ENCODE data around the gene PPP4R2.

Gene PPP4R2

DNA sequence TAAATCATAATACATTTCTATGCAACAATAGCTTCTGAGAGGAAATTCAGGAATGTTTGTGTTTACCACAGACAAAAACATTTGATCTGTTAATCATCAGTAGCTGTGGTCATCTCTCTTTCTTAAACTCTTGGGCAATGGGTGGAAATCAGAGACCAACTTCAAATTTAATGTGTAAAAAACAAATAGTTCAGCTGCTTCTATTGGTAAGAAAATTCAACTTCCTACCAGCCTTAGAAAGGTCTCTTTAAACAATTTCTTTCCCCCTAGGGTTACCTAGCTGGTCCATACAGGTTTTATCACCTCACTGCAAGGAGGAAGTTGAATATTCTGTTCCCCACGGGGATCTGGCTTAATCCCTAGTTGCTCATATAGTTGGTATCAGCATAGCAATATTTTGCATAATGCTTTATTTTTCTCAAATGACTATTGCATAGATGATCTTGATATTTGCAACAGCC, 20.3 kb upstream of the PPP4R2 start:
- no peaks in the 10 kb centered on the region for H3K36me3 ChIP-seq (ENCODE audit: control insufficient read depth in 2 of 2, insufficient read depth in 2 of 2, low read length in 2 of 2)
- no peak overlapping the region for H3K4me3 ChIP-seq (ENCODE audit: low read length in 2 of 2)
- no peaks in the 10 kb centered on the region for H3K9me3 ChIP-seq (ENCODE audit: control insufficient read depth in 2 of 2, low read length in 2 of 2)
- no peak overlapping the region for H3K9ac ChIP-seq (ENCODE audit: low read length in 2 of 2)
- no peak overlapping the region for H3K27ac ChIP-seq (ENCODE audit: low read length)
- H3K27me3 ChIP-seq (ENCODE audit: control insufficient read depth in 1 of 2, insufficient read depth in 2 of 2, low read length in 2 of 2): no peaks in the 10 kb centered on the region
- no peaks in the 10 kb centered on the region for H3K4me1 ChIP-seq (ENCODE audit: control insufficient read depth, insufficient read depth, low read length)

DNA sequence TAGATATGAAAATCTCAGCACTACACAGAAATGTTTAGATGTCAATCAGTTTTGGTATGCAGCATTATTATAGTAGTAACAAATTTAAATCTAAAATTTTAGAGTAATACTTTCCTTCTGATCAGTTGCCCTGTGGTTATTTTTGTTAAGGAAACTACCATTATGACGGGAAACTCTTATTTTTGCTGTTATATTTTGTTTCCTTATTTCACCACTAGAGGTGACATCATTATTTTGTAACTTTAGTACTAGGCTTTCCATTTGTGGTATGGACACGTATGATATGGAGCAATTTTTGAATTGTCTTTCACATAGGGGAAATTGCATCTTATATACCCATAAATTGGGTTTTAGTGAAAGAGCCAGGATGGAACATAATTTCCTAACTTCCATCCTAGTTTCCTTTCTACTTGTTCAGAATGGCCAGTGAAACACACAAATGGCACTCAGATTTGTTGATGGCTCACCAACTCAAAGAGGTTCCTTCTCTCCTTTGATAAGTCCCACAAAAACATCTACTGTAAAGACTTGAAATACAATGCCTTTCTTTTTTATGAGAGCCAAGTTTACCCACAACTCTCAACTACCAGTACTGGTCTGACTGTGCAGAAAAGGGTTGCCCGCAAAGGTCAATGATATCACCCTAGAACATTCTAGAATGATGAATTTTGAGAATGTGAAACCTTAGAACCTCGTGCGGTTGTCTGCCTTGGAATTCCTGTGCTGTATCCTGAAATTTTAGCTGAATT, 19.4 kb upstream of the PPP4R2 start:
- no peaks in the 10 kb centered on the region for H3K9me3 ChIP-seq (ENCODE audit: control insufficient read depth in 2 of 2, low read length in 2 of 2)
- no peaks in the 10 kb centered on the region for H3K36me3 ChIP-seq (ENCODE audit: control insufficient read depth in 2 of 2, insufficient read depth in 2 of 2, low read length in 2 of 2)
- H3K4me3 ChIP-seq (ENCODE audit: low read length in 2 of 2): no peak overlapping the region
- H3K27me3 ChIP-seq (ENCODE audit: control insufficient read depth in 1 of 2, insufficient read depth in 2 of 2, low read length in 2 of 2): no peaks in the 10 kb centered on the region
- no peak overlapping the region for H3K9ac ChIP-seq (ENCODE audit: low read length in 2 of 2)
- no peaks in the 10 kb centered on the region for H3K4me1 ChIP-seq (ENCODE audit: control insufficient read depth, insufficient read depth, low read length)
- no peak overlapping the region for H3K27ac ChIP-seq (ENCODE audit: low read length)

DNA sequence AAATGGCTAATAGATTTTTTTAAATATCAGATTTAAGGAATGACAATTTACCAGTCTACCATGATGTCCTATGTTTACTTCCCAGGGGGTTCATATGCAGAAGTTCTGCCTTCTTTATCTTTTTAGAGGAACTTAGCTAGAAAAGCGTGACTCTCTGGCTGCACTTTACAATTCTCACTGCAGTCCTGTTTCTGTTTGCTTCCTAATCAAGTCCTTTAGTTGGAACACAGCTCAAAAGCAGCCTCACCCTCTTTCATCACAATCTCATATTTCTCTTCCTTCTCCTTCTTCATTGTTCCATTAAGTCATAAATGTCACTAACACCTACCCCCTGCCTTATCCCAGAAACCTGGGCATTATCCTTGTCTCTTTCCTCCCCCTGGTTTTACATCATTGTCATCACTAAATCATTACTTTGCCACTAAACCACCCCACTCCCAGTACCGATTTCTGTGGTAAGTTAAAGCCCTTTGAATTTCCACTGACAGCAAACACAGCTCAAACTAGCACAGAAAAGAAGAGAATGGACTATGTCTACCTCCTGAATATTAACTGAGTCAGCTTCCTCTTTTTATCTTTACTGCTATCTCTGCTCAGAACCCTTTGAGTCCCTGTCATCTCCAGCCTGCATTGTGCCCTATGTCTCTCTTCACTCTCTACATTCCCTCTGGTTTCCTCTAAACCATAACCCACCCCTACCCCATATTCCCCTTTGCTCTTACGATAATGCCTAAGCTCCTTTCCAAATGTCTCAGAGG, 13.8 kb upstream of the PPP4R2 start:
- Histone ChIP-seq H3K4me3 (ENCODE audit: low read length in 2 of 2) (no peak overlapping the region), H3K9ac (ENCODE audit: low read length in 2 of 2) (no peak overlapping the region), H3K4me1 (ENCODE audit: control insufficient read depth, insufficient read depth, low read length) (no peaks in the 10 kb centered on the region), H3K9me3 (ENCODE audit: control insufficient read depth in 2 of 2, low read length in 2 of 2) (no peaks in the 10 kb centered on the region), H3K27me3 (ENCODE audit: control insufficient read depth in 1 of 2, insufficient read depth in 2 of 2, low read length in 2 of 2) (no peaks in the 10 kb centered on the region), H3K27ac (ENCODE audit: low read length) (no peak overlapping the region), H3K36me3 (ENCODE audit: control insufficient read depth in 2 of 2, insufficient read depth in 2 of 2, low read length in 2 of 2) (no peaks in the 10 kb centered on the region)

DNA sequence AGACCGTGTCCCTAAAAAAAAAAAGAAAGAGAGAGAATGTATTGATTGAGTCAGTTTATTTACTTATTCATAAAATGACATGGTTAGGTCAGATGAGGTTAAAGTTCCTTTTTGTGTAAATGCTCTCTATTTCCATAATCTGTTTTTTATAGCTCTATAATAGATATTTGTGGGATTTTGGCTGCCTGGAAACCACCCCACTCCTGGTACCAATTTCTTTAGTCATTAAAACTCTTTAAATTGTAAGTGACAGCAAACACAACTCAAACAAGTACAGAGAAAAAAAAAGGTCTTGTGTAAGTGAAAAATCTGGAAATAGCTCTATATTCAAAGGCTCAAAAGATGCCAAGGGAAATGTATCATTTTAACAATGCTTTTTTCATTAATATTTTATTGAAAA, 11.0 kb upstream of the PPP4R2 start:
- no peaks in the 10 kb centered on the region for H3K9me3 ChIP-seq (ENCODE audit: control insufficient read depth in 2 of 2, low read length in 2 of 2)
- H3K27ac ChIP-seq (ENCODE audit: low read length): no peak overlapping the region
- H3K36me3 ChIP-seq (ENCODE audit: control insufficient read depth in 2 of 2, insufficient read depth in 2 of 2, low read length in 2 of 2): no peaks in the 10 kb centered on the region
- H3K4me3 ChIP-seq (ENCODE audit: low read length in 2 of 2): no peak overlapping the region
- H3K9ac ChIP-seq (ENCODE audit: low read length in 2 of 2): no peak overlapping the region
- no peaks in the 10 kb centered on the region for H3K27me3 ChIP-seq (ENCODE audit: control insufficient read depth in 1 of 2, insufficient read depth in 2 of 2, low read length in 2 of 2)
- no peaks in the 10 kb centered on the region for H3K4me1 ChIP-seq (ENCODE audit: control insufficient read depth, insufficient read depth, low read length)

DNA sequence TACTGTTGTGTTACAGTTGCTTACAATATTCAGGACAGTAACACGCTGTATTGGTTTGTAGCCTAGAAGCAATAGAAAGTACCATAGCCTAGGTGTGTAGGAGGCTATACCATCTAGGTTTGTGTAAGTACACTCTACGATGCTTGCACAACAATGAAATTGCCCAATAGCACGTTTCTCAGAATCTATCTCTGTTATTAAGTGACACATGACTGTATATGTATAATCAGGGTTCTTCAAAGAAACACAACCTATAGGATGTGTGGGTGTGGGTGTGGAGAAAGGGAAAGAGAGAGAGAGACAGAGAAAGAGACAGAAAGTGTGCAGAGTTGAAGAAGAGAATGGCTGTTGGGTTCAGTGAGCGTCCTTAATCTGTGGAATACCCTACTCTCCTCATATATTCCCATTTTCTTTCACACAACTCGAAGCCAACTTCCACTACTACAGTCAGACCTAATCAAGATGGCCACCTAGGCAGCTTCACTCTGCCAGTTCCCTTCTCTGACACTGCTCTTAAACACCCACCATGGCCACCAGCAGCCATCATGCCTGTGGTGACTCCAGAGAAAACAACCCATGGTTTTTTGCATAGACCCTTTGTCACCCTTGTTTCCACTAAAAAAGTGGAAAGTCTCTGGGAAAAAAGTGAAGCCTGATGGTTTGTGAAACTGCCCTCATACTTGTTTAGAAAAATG, 5.8 kb upstream of the PPP4R2 start:
- Histone ChIP-seq H3K4me3 (ENCODE audit: low read length in 2 of 2) (no peak overlapping the region), H3K36me3 (ENCODE audit: control insufficient read depth in 2 of 2, insufficient read depth in 2 of 2, low read length in 2 of 2) (no peaks in the 10 kb centered on the region), H3K27ac (ENCODE audit: low read length) (no peak overlapping the region), H3K9me3 (ENCODE audit: control insufficient read depth in 2 of 2, low read length in 2 of 2) (no peaks in the 10 kb centered on the region), H3K9ac (ENCODE audit: low read length in 2 of 2) (no peak overlapping the region), H3K4me1 (ENCODE audit: control insufficient read depth, insufficient read depth, low read length) (no peaks in the 10 kb centered on the region), H3K27me3 (ENCODE audit: control insufficient read depth in 1 of 2, insufficient read depth in 2 of 2, low read length in 2 of 2) (no peaks in the 10 kb centered on the region)

DNA sequence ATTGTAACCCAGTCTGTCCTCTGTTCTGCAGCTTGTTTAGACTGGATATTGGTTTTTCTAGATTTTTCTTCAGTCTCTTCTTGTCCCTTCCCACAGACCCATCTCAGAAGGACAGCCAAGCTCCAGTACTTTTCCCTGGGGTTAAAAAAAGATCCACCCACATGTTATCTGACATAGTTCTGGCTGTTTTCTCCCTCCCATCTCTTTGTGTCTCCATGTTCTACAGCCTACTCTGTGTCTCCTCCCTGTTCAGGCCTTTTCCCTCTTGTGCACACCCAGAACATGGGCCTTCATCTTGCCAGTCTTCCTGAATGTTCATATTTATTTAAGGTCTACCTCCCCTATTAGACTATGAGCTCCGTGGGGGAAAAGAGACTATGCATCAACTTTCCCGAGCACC, 5.1 kb upstream of the PPP4R2 start:
- Histone ChIP-seq H3K4me1 (ENCODE audit: control insufficient read depth, insufficient read depth, low read length) (peaks cover 6% of the 10 kb centered on the region), H3K4me3 (ENCODE audit: low read length in 2 of 2) (no peak overlapping the region), H3K9me3 (ENCODE audit: control insufficient read depth in 2 of 2, low read length in 2 of 2) (no peaks in the 10 kb centered on the region), H3K36me3 (ENCODE audit: control insufficient read depth in 2 of 2, insufficient read depth in 2 of 2, low read length in 2 of 2) (no peaks in the 10 kb centered on the region), H3K27me3 (ENCODE audit: control insufficient read depth in 1 of 2, insufficient read depth in 2 of 2, low read length in 2 of 2) (no peaks in the 10 kb centered on the region), H3K9ac (ENCODE audit: low read length in 2 of 2) (no peak overlapping the region), H3K27ac (ENCODE audit: low read length) (no peak overlapping the region)

DNA sequence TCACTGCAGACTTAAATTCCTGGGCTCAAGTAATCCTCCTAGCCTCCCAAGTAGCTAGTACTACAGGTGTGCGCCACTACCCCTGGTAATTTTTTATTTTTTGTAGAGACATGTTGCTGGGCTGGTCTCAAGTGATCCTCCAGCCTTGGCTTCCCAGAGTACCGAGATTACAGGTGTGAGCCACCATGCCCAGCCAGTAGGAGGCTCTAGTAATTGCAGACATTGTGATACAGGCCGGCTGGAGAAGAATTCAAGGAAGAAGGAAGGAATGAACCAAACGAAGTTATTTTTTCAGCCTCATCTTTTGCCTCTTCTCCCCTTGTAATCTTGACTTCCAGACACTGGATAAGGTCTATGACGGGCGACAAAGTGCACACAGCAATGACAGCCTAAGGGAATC, 3.2 kb upstream of the PPP4R2 start:
- Histone ChIP-seq H3K27ac (ENCODE audit: low read length) (no peak overlapping the region), H3K9ac (ENCODE audit: low read length in 2 of 2) (no peak overlapping the region), H3K27me3 (ENCODE audit: control insufficient read depth in 1 of 2, insufficient read depth in 2 of 2, low read length in 2 of 2) (no peaks in the 10 kb centered on the region), H3K9me3 (ENCODE audit: control insufficient read depth in 2 of 2, low read length in 2 of 2) (no peaks in the 10 kb centered on the region), H3K4me1 (ENCODE audit: control insufficient read depth, insufficient read depth, low read length) (peaks cover 6% of the 10 kb centered on the region), H3K4me3 (ENCODE audit: low read length in 2 of 2) (no peak overlapping the region), H3K36me3 (ENCODE audit: control insufficient read depth in 2 of 2, insufficient read depth in 2 of 2, low read length in 2 of 2) (no peaks in the 10 kb centered on the region)

DNA sequence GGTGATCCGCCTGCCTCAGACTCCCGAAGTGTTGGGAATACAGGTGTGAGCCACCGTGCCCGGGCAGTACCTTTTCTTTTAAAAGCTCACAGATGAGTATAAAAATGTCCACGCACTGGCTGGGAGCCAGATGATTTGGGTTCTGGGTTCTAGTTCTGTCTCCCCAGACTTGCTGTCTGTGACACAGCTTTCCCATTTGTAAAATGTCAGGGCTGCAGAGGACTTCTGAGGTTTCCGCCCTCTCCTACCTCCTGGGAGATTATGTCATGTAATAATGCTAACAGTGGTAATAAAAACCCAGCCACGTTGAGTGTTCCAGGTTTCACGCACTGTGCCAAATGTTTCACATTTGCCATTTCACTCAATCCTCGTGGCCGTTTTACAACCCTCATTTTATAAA, 1.3 kb upstream of the PPP4R2 start:
- Histone ChIP-seq H3K9me3 (ENCODE audit: control insufficient read depth in 2 of 2, low read length in 2 of 2) (no peaks in the 10 kb centered on the region), H3K36me3 (ENCODE audit: control insufficient read depth in 2 of 2, insufficient read depth in 2 of 2, low read length in 2 of 2) (peaks cover 2 to 3% of the 10 kb centered on the region in 2 donors), H3K27ac (ENCODE audit: low read length) (no peak overlapping the region), H3K9ac (ENCODE audit: low read length in 2 of 2) (no peak overlapping the region), H3K27me3 (ENCODE audit: control insufficient read depth in 1 of 2, insufficient read depth in 2 of 2, low read length in 2 of 2) (no peaks in the 10 kb centered on the region), H3K4me3 (ENCODE audit: low read length in 2 of 2) (no peak overlapping the region), H3K4me1 (ENCODE audit: control insufficient read depth, insufficient read depth, low read length) (peaks cover 15% of the 10 kb centered on the region)

DNA sequence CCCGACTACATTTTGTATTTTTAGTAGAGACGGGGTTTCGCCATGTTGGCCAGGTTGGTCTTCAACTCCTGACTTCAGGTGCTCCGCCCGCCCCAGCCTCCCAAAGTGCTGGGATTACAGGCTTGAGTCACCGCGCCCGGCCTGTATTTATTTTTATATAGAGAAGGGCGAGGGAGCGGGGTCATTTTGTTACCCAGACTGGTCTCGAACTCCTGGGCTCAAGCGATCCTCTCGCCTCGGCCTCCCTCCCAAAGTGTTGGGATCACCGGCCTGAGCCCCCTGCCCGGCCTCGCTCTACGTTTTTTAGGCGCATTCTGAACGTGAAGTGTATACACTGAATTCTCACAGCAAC, 514 bp upstream of the PPP4R2 start:
- no peaks in the 10 kb centered on the region for H3K27me3 ChIP-seq (ENCODE audit: control insufficient read depth in 1 of 2, insufficient read depth in 2 of 2, low read length in 2 of 2)
- peak overlapping the region; percentile 65 to 83 for H3K4me3 ChIP-seq (ENCODE audit: low read length in 2 of 2)
- H3K9ac ChIP-seq (ENCODE audit: low read length in 2 of 2): peak overlapping the region; percentile 52 to 99
- H3K4me1 ChIP-seq (ENCODE audit: control insufficient read depth, insufficient read depth, low read length): peaks cover 15% of the 10 kb centered on the region
- H3K36me3 ChIP-seq (ENCODE audit: control insufficient read depth in 2 of 2, insufficient read depth in 2 of 2, low read length in 2 of 2): peaks cover 3 to 4% of the 10 kb centered on the region in 2 donors
- H3K9me3 ChIP-seq (ENCODE audit: control insufficient read depth in 2 of 2, low read length in 2 of 2): no peaks in the 10 kb centered on the region
- peak overlapping the region; percentile 96 for H3K27ac ChIP-seq (ENCODE audit: low read length)

DNA sequence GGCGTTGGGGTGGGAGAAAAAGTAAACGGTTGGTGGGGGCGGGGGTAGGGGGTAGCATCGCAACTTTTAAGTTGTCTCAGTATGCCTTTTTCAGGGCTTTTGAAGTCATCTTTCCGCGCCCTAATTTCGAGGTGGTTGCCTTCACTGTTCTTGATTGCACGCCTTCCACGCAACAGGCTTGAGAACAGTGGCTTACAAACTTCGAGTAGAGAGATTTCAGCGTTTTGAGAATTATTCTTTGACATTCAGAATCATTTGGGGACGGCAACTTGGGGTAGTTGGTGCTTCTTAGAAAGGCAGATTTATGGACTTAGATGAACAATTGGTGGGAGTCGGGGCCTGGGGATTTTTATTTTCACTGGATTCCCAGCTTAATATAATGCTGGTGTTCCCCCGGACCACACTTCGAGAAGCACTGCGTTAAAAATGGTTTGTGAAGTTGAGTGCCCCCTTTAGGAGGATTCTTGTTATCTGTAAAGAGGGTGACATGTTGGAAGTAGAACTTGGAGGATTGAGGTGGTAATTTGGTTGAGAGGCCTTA, 880 bp downstream of the PPP4R2 start:
- peaks cover 7 to 8% of the 10 kb centered on the region in 2 donors for H3K36me3 ChIP-seq (ENCODE audit: control insufficient read depth in 2 of 2, insufficient read depth in 2 of 2, low read length in 2 of 2)
- peaks cover 18% of the 10 kb centered on the region for H3K4me1 ChIP-seq (ENCODE audit: control insufficient read depth, insufficient read depth, low read length)
- H3K9me3 ChIP-seq (ENCODE audit: control insufficient read depth in 2 of 2, low read length in 2 of 2): no peaks in the 10 kb centered on the region
- peak overlapping the region; percentile 65 to 83 for H3K4me3 ChIP-seq (ENCODE audit: low read length in 2 of 2)
- H3K9ac ChIP-seq (ENCODE audit: low read length in 2 of 2): peak overlapping the region; percentile 52 to 78
- H3K27ac ChIP-seq (ENCODE audit: low read length): peak overlapping the region; percentile 96
- H3K27me3 ChIP-seq (ENCODE audit: control insufficient read depth in 1 of 2, insufficient read depth in 2 of 2, low read length in 2 of 2): no peaks in the 10 kb centered on the region

Data from stomach smooth muscle (tissue), 2 donors.